HCT116 (cell line): ENCODE measurements around the gene TFF1. TPM values are rescaled to one million over a fixed set of nuclear protein-coding genes. Genes with fewer than 3 reads are reported as not detected.

Experiments
- ATAC-seq: fragments of 200-7000 bp; cut with Tn5 transposase; 2 replicates; pipeline ENCODE4 v1.9.1; 2020; ENCODE audit warnings: mild to moderate bottlenecking, moderate library complexity
- BruUV-seq: library from RNA; stranded (reverse); fragments of 400-500 nt; replicated peaks from 2 replicates; lab custom pipeline; 2021; lab: Mats Ljungman, UMichigan
- CTCF ChIA-PET: fragments of 300-600 bp; sonication (Branson Sonifier 250); formaldehyde crosslinking; loops from one replicate; lab custom pipeline; 2021; ENCODE audit warnings: antibody characterized with exemption; lab: Charles Lee
- POLR2A ChIA-PET: fragments of 300-600, 350-600 bp; sonication (Branson Sonifier 250); formaldehyde crosslinking; loops from one replicate; lab custom pipeline; 2021; ENCODE audit warnings: antibody characterized with exemption; lab: Charles Lee
- RAD21 ChIA-PET, 2 experiments: fragments of 300-600 bp; sonication (Branson Sonifier 250); formaldehyde crosslinking; loops; one replicate each; lab custom pipeline; 2023; ENCODE audit warnings: low total read pairs in 2 of 2; ENCODE audit not compliant: uncharacterized antibody in 2 of 2, unreplicated experiment in 2 of 2, low non-redundant PET in 1 of 2; lab: Charles Lee
- DNase-seq: peaks from one replicate; pipeline ENCODE4 v3.0.0-alpha.2; 2010; ENCODE audit warnings: low read depth, low spot score
- H2AFZ ChIP-seq: fragments of 200-600 bp; shearing (Covaris generic), sonication (generic); 2 replicates; pipeline ENCODE4 v1.6.1; 2017; ENCODE audit warnings: low read depth, mixed run types, mixed read lengths, antibody characterized with exemption, low read length; ENCODE audit not compliant: poor library complexity, severe bottlenecking
- H3K27ac ChIP-seq: 2 replicates; pipeline ENCODE4 v1.5.1; 2012; ENCODE audit warnings: low read depth, low read length
- H3K27me3 ChIP-seq: fragments of 200-600 bp; sonication (generic); 2 replicates; pipeline ENCODE4 v1.6.1; 2016; ENCODE audit warnings: mixed run types, low read length, mixed read lengths; ENCODE audit not compliant: insufficient read depth
- H3K36me3 ChIP-seq, 2 experiments: fragments of 200-500 bp in 1 of 2; fragments of 200-600 bp in 1 of 2; sonication (Bioruptor generic) in 1 of 2; sonication (generic) in 1 of 2; 2 replicates each; pipeline versions ENCODE4 v1.5.1 to v1.6.1; 2014 to 2016; ENCODE audit warnings: low read length in 2 of 2, inconsistent platforms in 1 of 2, mixed read lengths in 1 of 2, mixed run types in 1 of 2; ENCODE audit not compliant: insufficient read depth in 2 of 2, control insufficient read depth in 1 of 2
- H3K4me1 ChIP-seq, 2 experiments: fragments of 200-600 bp in 1 of 2; sonication (generic) in 1 of 2; 2 replicates each; pipeline versions ENCODE4 v1.5.1 to v1.6.1; 2012 to 2017; ENCODE audit warnings: low read length in 2 of 2, inconsistent platforms in 1 of 2, mild to moderate bottlenecking in 1 of 2, mixed read lengths in 1 of 2, mixed run types in 1 of 2, moderate library complexity in 1 of 2; ENCODE audit not compliant: insufficient read depth in 2 of 2, control insufficient read depth in 1 of 2
- H3K4me2 ChIP-seq: fragments of 200-600 bp; sonication (generic); 2 replicates; pipeline ENCODE4 v1.6.1; 2017; ENCODE audit warnings: mixed run types, low read length, mixed read lengths
- H3K4me3 ChIP-seq, 2 experiments: fragments of 200-600 bp in 1 of 2; sonication (generic) in 1 of 2; replicated peaks in 1 of 2; 2 replicates each; pipeline ENCODE4 v1.5.1; 2011 to 2016; ENCODE audit warnings: low read length in 2 of 2, control low read depth in 1 of 2, low read depth in 1 of 2, mild to moderate bottlenecking in 1 of 2, mixed read lengths in 1 of 2, mixed run types in 1 of 2
- H3K79me2 ChIP-seq: fragments of 200-600 bp; sonication (generic); 2 replicates; pipeline ENCODE4 v1.6.1; 2017; ENCODE audit warnings: mild to moderate bottlenecking, mixed run types, low read length, moderate library complexity, mixed read lengths; ENCODE audit not compliant: insufficient read depth
- H3K9ac ChIP-seq: fragments of 200-600 bp; sonication (generic); 2 replicates; pipeline ENCODE4 v1.6.1; 2016; ENCODE audit warnings: low read length, mixed read lengths
- H3K9me2 ChIP-seq: fragments of 200-600 bp; sonication (generic), shearing (Covaris generic); 2 replicates; pipeline ENCODE4 v1.6.1; 2017; ENCODE audit warnings: mixed run types, mild to moderate bottlenecking, moderate library complexity; ENCODE audit not compliant: insufficient read depth
- H3K9me3 ChIP-seq, 2 experiments: fragments of 200-500 bp in 1 of 2; fragments of 200-600 bp in 1 of 2; sonication (Bioruptor generic) in 1 of 2; sonication (generic) in 1 of 2; 2 replicates each; pipeline ENCODE4 v1.6.1; 2014 to 2017; ENCODE audit warnings: low read length in 2 of 2, mixed read lengths in 2 of 2, inconsistent platforms in 1 of 2, low read depth in 1 of 2, mild to moderate bottlenecking in 1 of 2, mixed run types in 1 of 2, moderate library complexity in 1 of 2; ENCODE audit not compliant: control insufficient read depth in 1 of 2, insufficient read depth in 1 of 2
- H4K20me1 ChIP-seq: fragments of 200-600 bp; sonication (generic), shearing (Covaris generic); 2 replicates; pipeline ENCODE4 v1.6.1; 2017; ENCODE audit warnings: mixed run types, mild to moderate bottlenecking, moderate library complexity; ENCODE audit not compliant: insufficient read depth
- CTCF ChIP-seq, 3 experiments: fragments of 200-600 bp in 1 of 3; sonication (generic) in 1 of 3; IDR thresholded peaks in 2 of 3; conservative IDR thresholded peaks in 1 of 3; 2 replicates each; pipeline ENCODE4 v1.5.1; 2012 to 2017; ENCODE audit warnings: low read depth in 2 of 3, low read length in 2 of 3, antibody characterized with exemption in 1 of 3, borderline replicate concordance in 1 of 3, control low read depth in 1 of 3, mild to moderate bottlenecking in 1 of 3, mixed read lengths in 1 of 3, mixed run types in 1 of 3, moderate library complexity in 1 of 3; ENCODE audit not compliant: insufficient read depth in 1 of 3
- EZH2phosphoT487 ChIP-seq: fragments of 200-600 bp; IDR thresholded peaks from 2 replicates; pipeline ENCODE4 v1.6.1; 2018; ENCODE audit warnings: antibody characterized with exemption, borderline replicate concordance
- RAD21 ChIP-seq: IDR thresholded peaks from 2 replicates; pipeline ENCODE4 v1.6.1; 2012; ENCODE audit warnings: low read depth, mild to moderate bottlenecking
- intact Hi-C: fragments of 100-400 bp; cut with micrococcal nuclease; formaldehyde crosslinking; loops from 2 replicates; pipeline ENCODE4 v1.10.0; 2022
- total RNA-seq: library from RNA; stranded (reverse); gene quantifications from one replicate; pipeline ENCODE4 v1.2.1, GENCODE V29; 2021; ENCODE audit not compliant: unreplicated experiment

Gene TFF1
- total RNA-seq, 1 experiment from 2014 or later, result 0.61 TPM

- peaks cover under 1 to 4% of the 10 kb centered on the region in 2 experiments; a peak in 2 of 4 replicates for H3K9me3 ChIP-seq
- H3K4me2 ChIP-seq, result no peak overlapping the region
- no peak overlapping the region for H3K4me3 ChIP-seq
- H4K20me1 ChIP-seq, result no peaks in the 10 kb centered on the region
- H3K9me2 ChIP-seq, result no peaks in the 10 kb centered on the region
- ChIA-PET POLR2A (no interaction called here), CTCF (no interaction called here), RAD21 (no interaction called here)
- intact Hi-C loops, result no loop called here
- 0 out of 2 replicates have a peak, but pooled peaks cover 3% of the 10 kb centered on the region for H3K27me3 ChIP-seq
- H3K9ac ChIP-seq, result no peak overlapping the region
- ATAC-seq (no peak), DNase-seq (no peak)
- no peaks in the 10 kb centered on the region for H3K4me1 ChIP-seq
- H3K27ac ChIP-seq, result no peak overlapping the region
- no peak for TF ChIP-seq RAD21
- H3K36me3 ChIP-seq, result no peaks in the 10 kb centered on the region
- no TSS peak for BruUV-seq
- no peak overlapping the region for H2AFZ ChIP-seq
- H3K79me2 ChIP-seq, result no peaks in the 10 kb centered on the region
These were observed 11.0 kb upstream of the TFF1 start for GRCh38 chr21:42377211-42377950.

GRCh38 chr21:42376338-42376982 lies 10.1 kb upstream of the TFF1 start:
- no TSS peak for BruUV-seq
- TF ChIP-seq CTCF (IDR thresholded peaks at IDR 0.05 in 2 of 3, conservative IDR thresholded peaks at IDR 0.05 in 1 of 3; ENCODE audit: borderline replicate concordance in 1 of 3, insufficient read depth in 1 of 3, low read depth in 2 of 3, low read length in 2 of 3) (0 out of 6 replicates have a peak, but pooled peaks of 1 of the 3 experiments have one; percentile 11), EZH2phosphoT487 (no peak)
- TF ChIP-seq, all 23 proteins: peak for 1
- no peaks in the 10 kb centered on the region for H3K36me3 ChIP-seq
- no peaks in the 10 kb centered on the region for H3K9me2 ChIP-seq
- no peak for DNase-seq
- 0 out of 2 replicates have a peak, but pooled peaks cover 3% of the 10 kb centered on the region for H3K27me3 ChIP-seq
- ChIA-PET CTCF (no interaction called here), RAD21 (no interaction called here), POLR2A (no interaction called here)
- H3K27ac ChIP-seq, result no peak overlapping the region
- H2AFZ ChIP-seq, result no peak overlapping the region
- H3K4me1 ChIP-seq, result no peaks in the 10 kb centered on the region
- no peaks in the 10 kb centered on the region for H4K20me1 ChIP-seq
- no peaks in the 10 kb centered on the region for H3K9me3 ChIP-seq
- no peak for ATAC-seq
- intact Hi-C loops, result no loop called here
- no peaks in the 10 kb centered on the region for H3K79me2 ChIP-seq
- no peak overlapping the region for H3K9ac ChIP-seq
- no peak overlapping the region for H3K4me3 ChIP-seq
- H3K4me2 ChIP-seq, result no peak overlapping the region
